ENCODE results near the gene IQSEC3. TPM values are rescaled to one million over a fixed set of nuclear protein-coding genes. Genes with fewer than 3 reads are reported as not detected.

Gene IQSEC3
- total RNA-seq, 1 donor from 2014 or later: not detected

DNA sequence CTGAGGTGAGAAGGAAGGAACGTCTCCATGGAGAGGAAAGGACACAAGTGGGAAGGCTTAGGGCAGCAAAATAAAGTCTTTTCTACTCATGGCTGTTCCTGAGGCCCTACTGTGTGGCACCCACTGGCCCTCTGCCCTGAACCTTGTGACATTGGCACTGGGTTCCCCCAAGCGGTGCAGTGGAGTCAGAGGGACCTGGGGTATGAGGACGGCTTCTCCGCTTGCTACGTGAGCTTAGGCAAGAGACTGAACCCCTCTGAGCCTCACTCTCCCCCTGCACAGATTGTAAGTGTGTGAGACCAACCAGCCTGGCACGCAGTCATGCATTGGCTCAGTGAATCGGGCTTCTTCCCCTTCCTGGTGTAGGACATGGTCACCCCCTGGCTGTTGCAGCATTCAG, 127.7 kb downstream of the IQSEC3 start:
- Mint-ChIP-seq H3K27me3 (peaks cover 28% of the 10 kb centered on the region), H3K9me3 (no peaks in the 10 kb centered on the region), H3K4me3 (no peak overlapping the region), H3K27ac (no peak overlapping the region), H3K4me1 (no peaks in the 10 kb centered on the region), H3K36me3 (ENCODE audit: low read depth) (no peaks in the 10 kb centered on the region)
- ATAC-seq (ENCODE audit: low read depth) (no peak), DNase-seq (no peak)
- ChIA-PET CTCF (no interaction called here), POLR2A (no interaction called here)
- TF ChIP-seq, protein P1, sequence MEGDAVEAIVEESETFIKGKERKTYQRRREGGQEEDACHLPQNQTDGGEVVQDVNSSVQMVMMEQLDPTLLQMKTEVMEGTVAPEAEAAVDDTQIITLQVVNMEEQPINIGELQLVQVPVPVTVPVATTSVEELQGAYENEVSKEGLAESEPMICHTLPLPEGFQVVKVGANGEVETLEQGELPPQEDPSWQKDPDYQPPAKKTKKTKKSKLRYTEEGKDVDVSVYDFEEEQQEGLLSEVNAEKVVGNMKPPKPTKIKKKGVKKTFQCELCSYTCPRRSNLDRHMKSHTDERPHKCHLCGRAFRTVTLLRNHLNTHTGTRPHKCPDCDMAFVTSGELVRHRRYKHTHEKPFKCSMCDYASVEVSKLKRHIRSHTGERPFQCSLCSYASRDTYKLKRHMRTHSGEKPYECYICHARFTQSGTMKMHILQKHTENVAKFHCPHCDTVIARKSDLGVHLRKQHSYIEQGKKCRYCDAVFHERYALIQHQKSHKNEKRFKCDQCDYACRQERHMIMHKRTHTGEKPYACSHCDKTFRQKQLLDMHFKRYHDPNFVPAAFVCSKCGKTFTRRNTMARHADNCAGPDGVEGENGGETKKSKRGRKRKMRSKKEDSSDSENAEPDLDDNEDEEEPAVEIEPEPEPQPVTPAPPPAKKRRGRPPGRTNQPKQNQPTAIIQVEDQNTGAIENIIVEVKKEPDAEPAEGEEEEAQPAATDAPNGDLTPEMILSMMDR (IDR thresholded peaks at IDR 0.05): no peak
- intact Hi-C loops (cut with micrococcal nuclease): no loop called here

DNA sequence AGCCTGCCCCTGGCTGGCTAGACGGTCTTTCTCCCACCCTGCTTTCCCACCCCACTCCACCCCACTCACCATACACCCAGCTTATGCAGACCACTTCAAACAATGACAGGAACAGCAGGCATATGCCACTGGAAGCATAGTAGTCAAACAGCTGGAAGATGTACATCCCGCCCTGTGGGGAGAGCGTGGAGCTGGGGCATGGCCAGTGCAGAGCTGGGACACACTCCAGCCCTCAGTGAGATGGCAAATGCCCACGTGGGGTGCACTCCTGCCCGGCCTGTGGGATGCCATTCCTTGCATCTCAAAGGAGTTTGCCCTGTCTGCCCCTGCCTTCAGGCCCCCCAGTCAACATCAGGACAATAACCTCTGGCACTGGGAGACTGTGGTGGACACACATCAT, 128.6 kb downstream of the IQSEC3 start:
- no peak overlapping the region for H3K27ac Mint-ChIP-seq
- TF ChIP-seq, protein P1 (IDR thresholded peaks at IDR 0.05): no peak
- H3K36me3 Mint-ChIP-seq (ENCODE audit: low read depth): no peaks in the 10 kb centered on the region
- no peak overlapping the region for H3K4me3 Mint-ChIP-seq
- no peak for DNase-seq
- CTCF ChIA-PET: no interaction called here
- intact Hi-C loops (cut with micrococcal nuclease): no loop called here
- ATAC-seq (ENCODE audit: low read depth): no peak
- H3K9me3 Mint-ChIP-seq: no peaks in the 10 kb centered on the region
- no peaks in the 10 kb centered on the region for H3K4me1 Mint-ChIP-seq
- POLR2A ChIA-PET: no interaction called here
- H3K27me3 Mint-ChIP-seq: peaks cover 25% of the 10 kb centered on the region

DNA sequence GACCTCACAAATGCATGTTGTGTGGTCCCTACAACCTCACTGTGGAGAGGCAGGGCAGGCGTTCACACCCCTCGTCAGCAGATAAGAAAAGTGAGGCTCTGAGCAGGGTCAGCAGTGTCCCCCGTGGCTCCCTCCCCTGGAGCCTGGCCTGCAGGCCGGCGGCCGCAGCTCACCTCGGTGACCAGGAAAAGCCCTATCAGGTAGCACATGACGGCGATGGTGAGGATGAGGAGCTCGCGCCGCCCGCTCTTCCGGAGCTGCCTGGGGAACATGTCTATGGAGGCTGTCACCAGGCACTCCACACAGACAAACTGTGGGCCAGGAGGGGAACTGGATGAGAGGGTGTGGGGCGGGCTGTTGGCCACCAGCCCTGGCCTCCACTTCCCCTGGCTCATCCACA, 129.4 kb downstream of the IQSEC3 start:
- H3K4me1 Mint-ChIP-seq: no peaks in the 10 kb centered on the region
- no peak for ATAC-seq (ENCODE audit: low read depth)
- POLR2A ChIA-PET: no interaction called here
- CTCF ChIA-PET: no interaction called here
- intact Hi-C loops (cut with micrococcal nuclease): no loop called here
- H3K27me3 Mint-ChIP-seq: peaks cover 25% of the 10 kb centered on the region
- no peak overlapping the region for H3K4me3 Mint-ChIP-seq
- no peaks in the 10 kb centered on the region for H3K36me3 Mint-ChIP-seq (ENCODE audit: low read depth)
- H3K27ac Mint-ChIP-seq: no peak overlapping the region
- TF ChIP-seq, protein P1 (IDR thresholded peaks at IDR 0.05): no peak
- H3K9me3 Mint-ChIP-seq: no peaks in the 10 kb centered on the region
- no peak for DNase-seq

DNA sequence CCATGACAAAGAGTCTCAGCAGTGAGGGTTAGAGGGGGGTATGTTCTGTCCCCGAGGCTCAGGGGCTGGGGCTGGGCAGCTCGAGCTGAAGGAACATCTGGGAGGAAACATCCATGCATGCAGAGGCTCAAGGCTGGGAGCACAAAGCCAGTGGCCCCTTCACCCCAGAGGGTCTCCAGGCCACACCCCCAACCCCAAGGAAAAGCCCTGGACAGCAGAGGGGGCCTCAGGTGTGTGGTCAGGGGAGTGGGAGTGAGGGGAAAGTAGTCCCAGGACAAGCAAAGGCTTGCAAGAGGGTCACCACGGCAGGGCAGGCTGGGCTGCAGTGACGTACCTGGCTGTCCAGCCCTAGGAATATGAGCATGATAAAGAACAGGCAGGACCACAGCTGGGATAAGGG, 129.9 kb downstream of the IQSEC3 start:
- Mint-ChIP-seq H3K27me3 (peaks cover 26% of the 10 kb centered on the region), H3K27ac (no peak overlapping the region), H3K9me3 (no peaks in the 10 kb centered on the region), H3K4me1 (no peaks in the 10 kb centered on the region), H3K4me3 (no peak overlapping the region), H3K36me3 (ENCODE audit: low read depth) (no peaks in the 10 kb centered on the region)
- intact Hi-C loops (cut with micrococcal nuclease): no loop called here
- no peak for DNase-seq
- CTCF ChIA-PET: no interaction called here
- POLR2A ChIA-PET: no interaction called here
- ATAC-seq (ENCODE audit: low read depth): no peak
- TF ChIP-seq, protein P1 (IDR thresholded peaks at IDR 0.05): no peak

DNA sequence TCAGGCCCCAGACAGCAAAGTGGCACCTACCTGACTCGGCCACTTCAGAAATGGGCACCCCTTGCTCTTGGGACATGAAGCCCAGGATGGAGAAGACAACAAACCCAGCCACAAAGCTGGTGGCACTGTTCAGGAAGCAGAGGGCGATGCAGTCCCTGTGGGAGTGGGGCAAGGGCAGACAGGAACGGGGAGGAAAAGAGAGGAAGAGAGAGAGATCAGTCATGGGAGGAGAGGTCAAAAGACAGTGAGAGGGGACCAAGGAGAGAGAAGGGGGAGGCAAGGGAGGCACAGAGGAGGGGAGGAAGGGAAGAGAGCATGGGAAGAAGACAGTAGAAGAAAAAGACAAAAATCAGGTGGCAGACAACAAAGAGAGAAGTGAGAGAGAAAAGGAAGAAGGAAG, 130.8 kb downstream of the IQSEC3 start:
- H3K9me3 Mint-ChIP-seq: no peaks in the 10 kb centered on the region
- no peaks in the 10 kb centered on the region for H3K4me1 Mint-ChIP-seq
- H3K36me3 Mint-ChIP-seq (ENCODE audit: low read depth): no peaks in the 10 kb centered on the region
- ATAC-seq (ENCODE audit: low read depth) (no peak), DNase-seq (no peak)
- intact Hi-C loops (cut with micrococcal nuclease): no loop called here
- CTCF ChIA-PET: no interaction called here
- no peak overlapping the region for H3K4me3 Mint-ChIP-seq
- POLR2A ChIA-PET: no interaction called here
- peaks cover 29% of the 10 kb centered on the region for H3K27me3 Mint-ChIP-seq
- TF ChIP-seq, protein P1 (IDR thresholded peaks at IDR 0.05): no peak
- no peak overlapping the region for H3K27ac Mint-ChIP-seq

Data from activated B cell treated with CpG ODN at 0.5 μM for 24 hours (primary cell).